ENCODE data around the gene ZNF732. TPM values are rescaled to one million over a fixed set of nuclear protein-coding genes. Genes with fewer than 3 reads are reported as not detected.

ZNF732 gene
- total and polyA plus RNA-seq, 2 experiments from 2014 or later: 6.0 to 49.2 TPM

GRCh38 chr4:328729-329128, 23.5 kb upstream of the ZNF732 start:
- Histone ChIP-seq H3K27ac (ENCODE audit: low read depth) (no peak overlapping the region), H2AFZ (no peak overlapping the region), H3K4me2 (no peak overlapping the region), H3K79me2 (replicated peaks; ENCODE audit: insufficient read depth) (no peaks in the 10 kb centered on the region), H4K20me1 (replicated peaks; ENCODE audit: insufficient read depth) (no peaks in the 10 kb centered on the region; the same call in 1 of the 2 replicates), H3K27me3 (ENCODE audit: insufficient read depth) (peaks cover under 1% of the 10 kb centered on the region; the same call in 1 of the 2 replicates), H3F3A (replicated peaks; ENCODE audit: low read depth) (no peaks in the 10 kb centered on the region), H3K4me3 (no peak overlapping the region), H3K4me1 (ENCODE audit: insufficient read depth) (no peaks in the 10 kb centered on the region), H3K9me2 (ENCODE audit: insufficient read depth) (0 out of 2 replicates have a peak, but pooled peaks cover 7% of the 10 kb centered on the region), H3K36me3 (ENCODE audit: insufficient read depth) (no peaks in the 10 kb centered on the region; the same call in 1 of the 2 replicates)
- no peak overlapping the region for H3K4me3 Mint-ChIP-seq
- H3K36me3 Mint-ChIP-seq (ENCODE audit: low read depth): peaks cover 18% of the 10 kb centered on the region
- no peak for TF ChIP-seq STAT1 (IDR thresholded peaks at IDR 0.05; ENCODE audit: unreplicated experiment)
- TF ChIP-seq NANOG (IDR thresholded peaks at IDR 0.05; ENCODE audit: borderline replicate concordance): no peak
- TF ChIP-seq ZNF331 (CRISPR knock-in tag; IDR thresholded peaks at IDR 0.05; ENCODE audit: low read depth): no peak
- TF ChIP-seq CTCF (conservative IDR thresholded peaks at IDR 0.05; ENCODE audit: low read depth in 2 of 2): no peak
- TF ChIP-seq JUNB (IDR thresholded peaks at IDR 0.05; ENCODE audit: unreplicated experiment): no peak
- TF ChIP-seq EZH2 (IDR thresholded peaks at IDR 0.05; ENCODE audit: low read depth, unreplicated experiment): no peak
- no peak for TF ChIP-seq ETS1 (IDR thresholded peaks at IDR 0.05)
- no peak for TF ChIP-seq ZNF114 (CRISPR knock-in tag; IDR thresholded peaks at IDR 0.05)
- TF ChIP-seq EZH2phosphoT487 (IDR thresholded peaks at IDR 0.05; ENCODE audit: unreplicated experiment): no peak
- TF ChIP-seq REST (IDR thresholded peaks at IDR 0.05; ENCODE audit: unreplicated experiment): no peak
- peaks cover 3% of the 10 kb centered on the region for H3K27me3 Mint-ChIP-seq (ENCODE audit: insufficient read depth, low read depth, poor library complexity)
- DNase-seq (ENCODE audit: low spot score): no peak
- peaks cover 52% of the 10 kb centered on the region for H3K9me3 Mint-ChIP-seq
- H3K4me1 Mint-ChIP-seq: no peaks in the 10 kb centered on the region
- no peak overlapping the region for H3K27ac Mint-ChIP-seq
- no peak for ATAC-seq
